Glutamatergic neuron (in vitro differentiated cells): ENCODE measurements around the gene TARS3. TPM values are rescaled to one million over a fixed set of nuclear protein-coding genes. Genes with fewer than 3 reads are reported as not detected.

Source experiments
- DNase-seq: peaks from one replicate; pipeline ENCODE4 v3.0.0; 2022
- H3K27ac Mint-ChIP-seq: one replicate; pipeline ENCODE4 v1.8.0; 2020; ENCODE audit warnings: mild to moderate bottlenecking, mixed read lengths, inconsistent platforms; ENCODE audit not compliant: unreplicated experiment
- H3K27me3 Mint-ChIP-seq: one replicate; pipeline ENCODE4 v1.8.0; 2020; ENCODE audit warnings: mild to moderate bottlenecking, moderate library complexity, mixed read lengths, inconsistent platforms; ENCODE audit not compliant: unreplicated experiment
- H3K36me3 Mint-ChIP-seq: one replicate; pipeline ENCODE4 v1.8.0; 2020; ENCODE audit warnings: mild to moderate bottlenecking, mixed read lengths, inconsistent platforms; ENCODE audit not compliant: unreplicated experiment
- H3K4me1 Mint-ChIP-seq: one replicate; pipeline ENCODE4 v1.8.0; 2020; ENCODE audit warnings: mild to moderate bottlenecking, low read depth, mixed read lengths, inconsistent platforms; ENCODE audit not compliant: unreplicated experiment
- H3K4me3 Mint-ChIP-seq: one replicate; pipeline ENCODE4 v1.8.0; 2020; ENCODE audit warnings: mild to moderate bottlenecking, mixed read lengths, inconsistent platforms; ENCODE audit not compliant: unreplicated experiment
- H3K9me3 Mint-ChIP-seq: one replicate; pipeline ENCODE4 v1.8.0; 2020; ENCODE audit warnings: mild to moderate bottlenecking, moderate library complexity, mixed read lengths, inconsistent platforms; ENCODE audit not compliant: unreplicated experiment
- total RNA-seq: library from RNA; stranded (reverse); fragmentation: NEBNext Ultra II Directional; extraction: Animal tissue kit (Norgen Biotek cat#: 25700); gene quantifications from one replicate; pipeline ENCODE4 v1.2.1, GENCODE V29; 2021; ENCODE audit not compliant: unreplicated experiment
- TF ChIP-seq, protein P1 (sequence below): fragments of 200-600 bp; sonication (generic); IDR thresholded peaks from one replicate; pipeline ENCODE4 v1.5.0; 2021; ENCODE audit not compliant: partially characterized antibody, unreplicated experiment

Gene TARS3
- total RNA-seq, 1 donor from 2014 or later, result 40.1 TPM

GRCh38 chr15:101669744-101670143, 54.5 kb downstream of the TARS3 start:
- no peak overlapping the region for H3K4me3 Mint-ChIP-seq

GRCh38 chr15:101667881-101668280, 56.4 kb downstream of the TARS3 start:
- Mint-ChIP-seq H3K27ac (no peak overlapping the region), H3K9me3 (peaks cover 3% of the 10 kb centered on the region), H3K4me3 (no peak overlapping the region), H3K4me1 (no peaks in the 10 kb centered on the region), H3K27me3 (no peaks in the 10 kb centered on the region), H3K36me3 (peaks cover 13% of the 10 kb centered on the region)
- DNase-seq, result no peak
- TF ChIP-seq, protein P1, sequence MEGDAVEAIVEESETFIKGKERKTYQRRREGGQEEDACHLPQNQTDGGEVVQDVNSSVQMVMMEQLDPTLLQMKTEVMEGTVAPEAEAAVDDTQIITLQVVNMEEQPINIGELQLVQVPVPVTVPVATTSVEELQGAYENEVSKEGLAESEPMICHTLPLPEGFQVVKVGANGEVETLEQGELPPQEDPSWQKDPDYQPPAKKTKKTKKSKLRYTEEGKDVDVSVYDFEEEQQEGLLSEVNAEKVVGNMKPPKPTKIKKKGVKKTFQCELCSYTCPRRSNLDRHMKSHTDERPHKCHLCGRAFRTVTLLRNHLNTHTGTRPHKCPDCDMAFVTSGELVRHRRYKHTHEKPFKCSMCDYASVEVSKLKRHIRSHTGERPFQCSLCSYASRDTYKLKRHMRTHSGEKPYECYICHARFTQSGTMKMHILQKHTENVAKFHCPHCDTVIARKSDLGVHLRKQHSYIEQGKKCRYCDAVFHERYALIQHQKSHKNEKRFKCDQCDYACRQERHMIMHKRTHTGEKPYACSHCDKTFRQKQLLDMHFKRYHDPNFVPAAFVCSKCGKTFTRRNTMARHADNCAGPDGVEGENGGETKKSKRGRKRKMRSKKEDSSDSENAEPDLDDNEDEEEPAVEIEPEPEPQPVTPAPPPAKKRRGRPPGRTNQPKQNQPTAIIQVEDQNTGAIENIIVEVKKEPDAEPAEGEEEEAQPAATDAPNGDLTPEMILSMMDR, result no peak

More at GRCh38 chr15:101669744-101670143, 54.5 kb downstream of the TARS3 start:
- peaks cover 19% of the 10 kb centered on the region for H3K36me3 Mint-ChIP-seq
- TF ChIP-seq, protein P1, result no peak
- H3K9me3 Mint-ChIP-seq, result peaks cover 3% of the 10 kb centered on the region
- no peak for DNase-seq
- H3K4me1 Mint-ChIP-seq, result no peaks in the 10 kb centered on the region
- no peaks in the 10 kb centered on the region for H3K27me3 Mint-ChIP-seq
- no peak overlapping the region for H3K27ac Mint-ChIP-seq

GRCh38 chr15:101664303-101664913, 59.9 kb downstream of the TARS3 start:
- no peak for DNase-seq
- no peak overlapping the region for H3K4me3 Mint-ChIP-seq
- no peak overlapping the region for H3K27ac Mint-ChIP-seq
- peaks cover 3% of the 10 kb centered on the region for H3K9me3 Mint-ChIP-seq
- H3K4me1 Mint-ChIP-seq, result peaks cover 1% of the 10 kb centered on the region
- H3K27me3 Mint-ChIP-seq, result no peaks in the 10 kb centered on the region
- TF ChIP-seq, protein P1, result peak; percentile 19
- H3K36me3 Mint-ChIP-seq, result peaks cover 13% of the 10 kb centered on the region

DNA sequence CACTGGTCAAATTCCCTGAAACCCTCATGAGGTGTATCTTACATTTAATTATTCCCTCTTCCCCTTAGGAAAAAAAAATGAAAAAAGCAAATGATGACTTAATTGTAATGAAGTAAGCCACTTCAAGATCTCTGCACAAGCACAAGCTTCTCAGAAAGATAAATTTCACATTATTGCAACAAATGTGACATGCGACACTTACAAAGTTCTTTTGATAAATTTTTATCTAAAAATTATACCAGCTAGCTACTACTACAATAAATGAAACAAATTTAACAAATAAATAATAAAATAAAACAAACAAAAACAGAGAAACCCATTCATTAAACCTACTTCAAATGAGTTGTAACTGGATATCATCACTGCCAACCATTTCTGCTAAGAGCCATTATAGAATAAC, 62.1 kb downstream of the TARS3 start:
- Mint-ChIP-seq H3K4me3 (no peak overlapping the region), H3K4me1 (peaks cover 7% of the 10 kb centered on the region), H3K36me3 (peaks cover 6% of the 10 kb centered on the region), H3K27me3 (no peaks in the 10 kb centered on the region), H3K27ac (no peak overlapping the region), H3K9me3 (peaks cover 3% of the 10 kb centered on the region)
- no peak for DNase-seq
- TF ChIP-seq, protein P1, result no peak

DNA sequence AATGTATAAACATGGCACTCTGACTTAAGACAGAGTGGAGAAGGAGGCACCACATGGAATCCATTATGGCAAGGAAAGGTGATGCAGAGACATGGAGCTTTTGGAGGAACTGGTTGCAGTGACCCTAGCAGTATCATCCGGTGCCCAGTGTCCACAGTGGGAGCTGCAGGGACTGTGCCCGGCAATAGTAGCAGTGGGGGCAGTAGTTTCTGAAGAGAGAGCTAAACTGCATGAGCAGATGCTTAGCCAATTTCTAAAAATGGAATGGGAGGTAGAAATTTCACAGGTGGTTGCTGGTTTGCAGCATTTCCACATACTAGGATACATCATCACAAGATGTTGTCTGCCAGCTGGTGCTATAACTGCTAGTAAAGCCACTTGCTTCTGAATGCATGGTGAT, 64.3 kb downstream of the TARS3 start:
- DNase-seq, result no peak
- H3K36me3 Mint-ChIP-seq, result no peaks in the 10 kb centered on the region
- TF ChIP-seq, protein P1, result no peak
- H3K27me3 Mint-ChIP-seq, result no peaks in the 10 kb centered on the region
- peaks cover 11% of the 10 kb centered on the region for H3K4me1 Mint-ChIP-seq
- no peak overlapping the region for H3K4me3 Mint-ChIP-seq
- no peaks in the 10 kb centered on the region for H3K9me3 Mint-ChIP-seq
- no peak overlapping the region for H3K27ac Mint-ChIP-seq
